ENCODE results near the gene ABCC2.

ABCC2 gene

GRCh38 chr10:99784727-99785441 lies 2.4 kb downstream of the ABCC2 start:
- no peak for DNase-seq (ENCODE audit: low read depth)
- no peak overlapping the region for H3K4me3 ChIP-seq (ENCODE audit: low read depth, low read length)
- no peak for TF ChIP-seq CTCF (IDR thresholded peaks at IDR 0.05; ENCODE audit: insufficient read depth, low read depth, low read length, missing control alignments)

GRCh38 chr10:99785646-99786045 lies 3.2 kb downstream of the ABCC2 start:
- DNase-seq (ENCODE audit: low read depth) = no peak
- TF ChIP-seq CTCF (IDR thresholded peaks at IDR 0.05; ENCODE audit: insufficient read depth, low read depth, low read length, missing control alignments) = no peak
- no peak overlapping the region for H3K4me3 ChIP-seq (ENCODE audit: low read depth, low read length)

GRCh38 chr10:99787311-99787710 lies 4.9 kb downstream of the ABCC2 start:
- H3K4me3 ChIP-seq (ENCODE audit: low read depth, low read length) = no peak overlapping the region
- TF ChIP-seq CTCF (IDR thresholded peaks at IDR 0.05; ENCODE audit: insufficient read depth, low read depth, low read length, missing control alignments) = no peak
- DNase-seq (ENCODE audit: low read depth) = no peak

GRCh38 chr10:99787782-99788445 lies 5.5 kb downstream of the ABCC2 start:
- TF ChIP-seq CTCF (IDR thresholded peaks at IDR 0.05; ENCODE audit: insufficient read depth, low read depth, low read length, missing control alignments) = no peak
- no peak for DNase-seq (ENCODE audit: low read depth)

GRCh38 chr10:99788598-99789256 lies 6.3 kb downstream of the ABCC2 start:
- no peak for TF ChIP-seq CTCF (IDR thresholded peaks at IDR 0.05; ENCODE audit: insufficient read depth, low read depth, low read length, missing control alignments)
- no peak for DNase-seq (ENCODE audit: low read depth)
- no peak overlapping the region for H3K4me3 ChIP-seq (ENCODE audit: low read depth, low read length)

More at GRCh38 chr10:99787782-99788445, 5.5 kb downstream of the ABCC2 start:
- no peak overlapping the region for H3K4me3 ChIP-seq (ENCODE audit: low read depth, low read length)

GRCh38 chr10:99791831-99792230 lies 9.4 kb downstream of the ABCC2 start:
- H3K4me3 ChIP-seq (ENCODE audit: low read depth, low read length) = no peak overlapping the region
- TF ChIP-seq CTCF (IDR thresholded peaks at IDR 0.05; ENCODE audit: insufficient read depth, low read depth, low read length, missing control alignments) = no peak
- DNase-seq (ENCODE audit: low read depth) = no peak

Data from GM12865 (cell line).